Nephron progenitor cell (in vitro differentiated cells): ENCODE data around the gene PARL.

Experiments used
- DNase-seq: peaks from one replicate; pipeline ENCODE4 v3.0.0; 2021
- H3K27ac Mint-ChIP-seq: 2 replicates; pipeline ENCODE4 v1.8.0; 2021; ENCODE audit warnings: mild to moderate bottlenecking, moderate library complexity, mixed read lengths
- H3K27me3 Mint-ChIP-seq: 2 replicates; pipeline ENCODE4 v1.8.0; 2021; ENCODE audit warnings: mild to moderate bottlenecking, low read depth, mixed read lengths; ENCODE audit not compliant: poor library complexity
- H3K36me3 Mint-ChIP-seq: 2 replicates; pipeline ENCODE4 v1.8.0; 2021; ENCODE audit warnings: low read depth, mixed read lengths
- H3K4me1 Mint-ChIP-seq: 2 replicates; pipeline ENCODE4 v1.8.0; 2021; ENCODE audit warnings: mixed read lengths
- H3K4me3 Mint-ChIP-seq: 2 replicates; pipeline ENCODE4 v1.8.0; 2021; ENCODE audit warnings: mild to moderate bottlenecking, moderate library complexity, mixed read lengths
- H3K9me3 Mint-ChIP-seq: 2 replicates; pipeline ENCODE4 v1.8.0; 2021; ENCODE audit warnings: mild to moderate bottlenecking, moderate library complexity, mixed read lengths
- CTCF ChIP-seq: fragments of 200-600 bp; sonication (generic); IDR thresholded peaks from 2 replicates; pipeline ENCODE4 v1.5.0; 2021; ENCODE audit warnings: antibody characterized with exemption

PARL gene

GRCh38 chr3:183828538-183828870 is 56.2 kb downstream of the PARL start:
- Mint-ChIP-seq H3K27ac (no peak overlapping the region), H3K4me1 (peaks cover 19% of the 10 kb centered on the region), H3K36me3 (peaks cover 40% of the 10 kb centered on the region), H3K27me3 (peaks cover 22% of the 10 kb centered on the region), H3K4me3 (no peak overlapping the region), H3K9me3 (no peaks in the 10 kb centered on the region)
- no peak for DNase-seq
- no peak for TF ChIP-seq CTCF

- peaks cover 36% of the 10 kb centered on the region for H3K36me3 Mint-ChIP-seq
- no peaks in the 10 kb centered on the region for H3K9me3 Mint-ChIP-seq
- no peak for TF ChIP-seq CTCF
Observed at GRCh38 chr3:183827809-183828537, 56.7 kb downstream of the PARL start.

GRCh38 chr3:183826448-183827250 is 58.0 kb downstream of the PARL start:
- no peak for TF ChIP-seq CTCF
- peak overlapping the region; percentile 61 for H3K4me3 Mint-ChIP-seq
- H3K27ac Mint-ChIP-seq = no peak overlapping the region
- H3K36me3 Mint-ChIP-seq = peaks cover 27% of the 10 kb centered on the region
- H3K9me3 Mint-ChIP-seq = no peaks in the 10 kb centered on the region
- peaks cover 24% of the 10 kb centered on the region for H3K4me1 Mint-ChIP-seq
- DNase-seq = no peak
- peaks cover 37% of the 10 kb centered on the region for H3K27me3 Mint-ChIP-seq

More at GRCh38 chr3:183827809-183828537, 56.7 kb downstream of the PARL start:
- Mint-ChIP-seq H3K27me3 (peaks cover 27% of the 10 kb centered on the region), H3K4me1 (peaks cover 19% of the 10 kb centered on the region), H3K4me3 (no peak overlapping the region), H3K27ac (no peak overlapping the region)
- no peak for DNase-seq

- H3K27me3 Mint-ChIP-seq = peaks cover 40% of the 10 kb centered on the region
- peaks cover 24% of the 10 kb centered on the region for H3K4me1 Mint-ChIP-seq
- peak; percentile 33 for TF ChIP-seq CTCF
- no peaks in the 10 kb centered on the region for H3K9me3 Mint-ChIP-seq
- H3K4me3 Mint-ChIP-seq = peak within 1 kb of the TSS; percentile 82
- DNase-seq = peak; percentile 84
- H3K27ac Mint-ChIP-seq = no peak within 1 kb of the TSS
- peaks cover 22% of the 10 kb centered on the region for H3K36me3 Mint-ChIP-seq
Observed at GRCh38 chr3:183825456-183826161, 59.1 kb downstream of the PARL start, which contains the start of gene MAP6D1. Gene MAP6D1, minus strand, starts transcription at chr3:183825577. Its CDS starts 30 bp downstream, at chr3:183825547.

- Mint-ChIP-seq H3K36me3 (peaks cover 15% of the 10 kb centered on the region), H3K9me3 (no peaks in the 10 kb centered on the region), H3K4me3 (peak overlapping the region; percentile 82), H3K4me1 (peaks cover 24% of the 10 kb centered on the region), H3K27me3 (peaks cover 40% of the 10 kb centered on the region), H3K27ac (no peak overlapping the region)
- peak; percentile 48 for DNase-seq
- TF ChIP-seq CTCF = no peak
Observed at GRCh38 chr3:183824761-183825455, 59.8 kb downstream of the PARL start.
